H1 (cell line): ENCODE results near the gene RAB31. TPM values are rescaled to one million over a fixed set of nuclear protein-coding genes. Genes with fewer than 3 reads are reported as not detected.

Source experiments
- BCL11A ChIP-seq, 2 experiments: IDR thresholded peaks; one replicate each; pipeline ENCODE4 v1.6.1; 2011; ENCODE audit warnings: low read depth in 2 of 2, low read length in 2 of 2, mild to moderate bottlenecking in 2 of 2
- KDM1A ChIP-seq: fragments of 200-600, 300-600 bp; sonication (generic); IDR thresholded peaks from 2 replicates; pipeline ENCODE4 v1.7.1; 2016; ENCODE audit warnings: mild to moderate bottlenecking, low read length, borderline replicate concordance
- NANOG ChIP-seq: IDR thresholded peaks from 2 replicates; pipeline ENCODE4 v1.6.1; 2011; ENCODE audit warnings: low read length, low read depth, mild to moderate bottlenecking, inconsistent platforms; ENCODE audit not compliant: insufficient read depth, poor library complexity, severe bottlenecking
- SIX5 ChIP-seq: IDR thresholded peaks from 2 replicates; pipeline ENCODE4 v1.6.1; 2011; ENCODE audit warnings: mild to moderate bottlenecking, low read depth, low read length
- TAF7 ChIP-seq: optimal IDR thresholded peaks from 2 replicates; pipeline ENCODE3; 2011; ENCODE audit warnings: low read depth, mild to moderate bottlenecking, inconsistent platforms, low read length, moderate library complexity, borderline replicate concordance
- YY1 ChIP-seq: IDR thresholded peaks from 2 replicates; pipeline ENCODE4 v1.6.1; 2011; ENCODE audit warnings: low read depth, mild to moderate bottlenecking, low read length
- polyA plus RNA-seq, 7 experiments: library from polyadenylated mRNA; depleted of rRNA in 3 of 7; stranded (reverse) in 5 of 7; unstranded in 2 of 7; fragments of >200 nt in 5 of 7; fragments of 200-250 nt in 2 of 7; gene quantifications; 1 replicate in 5 of 7; 2 replicates in 1 of 7; 4 replicates in 1 of 7; pipeline versions ENCODE4 v1.2.1 to v1.2.3, GENCODE V29; 2011 to 2013; ENCODE audit warnings: missing spikeins in 2 of 7, mixed read lengths in 2 of 7
- total RNA-seq: library from RNA; stranded (reverse); fragmentation: NEBNext Ultra II Directional; extraction: Animal tissue kit (Norgen Biotek cat#: 25700); gene quantifications from 2 replicates; pipeline ENCODE4 v1.2.1, GENCODE V29; 2021

RAB31 gene
- total and polyA plus RNA-seq, 2 of the 8 experiments (the other 6 are each of a cell fraction or from before 2014, with no cell fraction given) = 15.2 to 40.9 TPM

GRCh38 chr18:9706081-9706935 lies 1.8 kb upstream of the RAB31 start (continued):
- TF ChIP-seq YY1 (no peak), NANOG (no peak), BCL11A (IDR thresholded peaks at IDR 0.05; ENCODE audit: low read depth in 2 of 2, low read length in 2 of 2) (no peak), KDM1A (no peak), TAF7 (no peak), SIX5 (no peak)
